Measurements from ENCODE around the gene NDUFB8. TPM values are rescaled to one million over a fixed set of nuclear protein-coding genes. Genes with fewer than 3 reads are reported as not detected.

NDUFB8 gene
- total and polyA plus RNA-seq, 2 experiments from 2014 or later = 123 to 294 TPM

DNA sequence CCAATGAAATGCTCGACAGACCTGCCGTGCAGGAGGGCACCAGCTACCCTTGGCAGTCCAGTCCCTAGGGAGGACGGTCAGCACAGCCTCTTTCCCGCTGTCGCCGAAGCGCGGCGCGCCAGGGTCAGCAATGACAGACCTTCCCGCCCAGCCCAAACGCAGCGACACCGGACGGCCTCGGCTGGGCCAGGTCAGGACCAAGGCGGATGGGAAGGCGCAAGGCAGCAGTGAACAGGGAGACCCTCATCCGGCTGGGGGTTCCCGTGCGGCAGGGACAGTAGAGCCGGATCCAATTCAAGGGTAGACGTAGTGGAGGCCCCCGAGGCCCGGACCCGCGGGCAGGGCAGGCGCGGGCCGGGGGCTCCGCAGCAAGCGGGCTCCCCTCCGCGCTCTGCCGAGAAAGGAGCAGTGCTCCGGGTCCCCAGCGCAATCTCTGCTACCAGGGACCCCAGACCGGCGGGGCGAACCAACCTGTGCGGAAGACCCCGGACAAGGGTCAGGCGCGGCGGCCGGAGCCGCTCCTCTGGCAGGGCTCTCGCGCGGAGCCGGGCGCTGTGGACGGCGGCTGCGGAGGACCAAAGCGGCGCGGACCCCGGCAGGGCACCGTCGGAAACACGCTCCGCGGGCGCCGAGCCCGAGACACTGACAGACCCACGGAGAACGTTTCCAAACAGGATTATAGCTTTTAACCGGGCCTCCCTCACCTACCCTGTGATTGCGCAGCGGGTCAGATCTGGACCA lies 10.2 kb downstream of the NDUFB8 start, which contains the start of gene SEC31B:
SEC31B (minus strand) TSS at position 551 of the 741 bp plus-strand sequence. CDS start 2,909 bp downstream, outside the sequence.
- Histone ChIP-seq H3K79me2 (ENCODE audit: insufficient read depth) (no peaks in the 10 kb centered on the region), H3K9ac (peak within 1 kb of the TSS; percentile 0; the same call in 1 of the 2 replicates), H3K4me1 (ENCODE audit: insufficient read depth) (peaks cover 40% of the 10 kb centered on the region), H3K4me2 (ENCODE audit: unreplicated experiment) (peak within 1 kb of the TSS; percentile 77), H3K27ac (peak within 1 kb of the TSS; percentile 63; the same call in 1 of the 2 replicates), H4K20me1 (ENCODE audit: insufficient read depth) (no peaks in the 10 kb centered on the region), H2AFZ (peak within 1 kb of the TSS; percentile 51), H3K27me3 (replicated peaks; ENCODE audit: insufficient read depth) (no peaks in the 10 kb centered on the region), H3K9me2 (ENCODE audit: insufficient read depth) (no peaks in the 10 kb centered on the region), H3K36me3 (ENCODE audit: low read depth) (peaks cover 7% of the 10 kb centered on the region; the same call in 1 of the 2 replicates), H3K4me3 (peak within 1 kb of the TSS; percentile 52), H3F3A (ENCODE audit: insufficient read depth) (peaks cover 34% of the 10 kb centered on the region), H3K9me3 (ENCODE audit: low read depth) (no peaks in the 10 kb centered on the region)
- 10 to 12% methylated on average over 53 to 56 of the region's 72 CpGs for WGBS, 2 experiments (ENCODE audit: low coverage in 1 of 2, low lambda C conversion rate in 2 of 2, missing lambda C conversion rate in 2 of 2)
- in situ Hi-C loops (cut with MboI) = loop anchor here (10.0 kb wide), 1 partner anchor 175 kb away; the partner anchor contains the start of gene SCD
- peak; percentile 39 for DNase-seq
- TF ChIP-seq EZH2 (IDR thresholded peaks at IDR 0.05; ENCODE audit: insufficient read depth, poor library complexity, severe bottlenecking) = no peak
- no peak for TF ChIP-seq EZH2phosphoT487 (IDR thresholded peaks at IDR 0.05; ENCODE audit: insufficient read depth, low read depth)

DNA sequence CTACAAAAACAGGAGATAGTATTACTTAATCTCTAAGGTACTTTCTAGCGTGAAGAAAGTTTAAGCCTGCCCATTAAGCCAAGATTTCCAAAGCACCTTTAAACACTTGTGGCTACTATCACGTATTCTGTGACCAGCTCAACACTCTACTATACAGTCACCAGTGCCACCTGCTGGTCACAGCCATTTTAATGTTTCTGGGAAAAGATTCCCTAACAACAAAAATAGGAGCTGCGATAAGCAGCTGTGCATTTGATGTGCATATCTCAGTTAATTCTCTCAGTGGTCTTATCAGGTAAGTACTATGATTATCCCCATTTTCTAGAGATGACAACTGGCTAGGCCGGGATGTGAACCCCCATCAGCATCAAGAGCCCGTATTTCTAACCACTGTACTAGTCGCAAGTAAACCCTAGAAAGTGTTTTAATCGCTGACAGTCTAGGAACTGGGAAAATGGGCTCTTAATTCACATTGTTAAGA lies 10.9 kb downstream of the NDUFB8 start:
- Histone ChIP-seq H3K79me2 (ENCODE audit: insufficient read depth) (no peaks in the 10 kb centered on the region), H3K9me3 (ENCODE audit: low read depth) (no peaks in the 10 kb centered on the region), H2AFZ (peak overlapping the region; percentile 51), H3K4me2 (ENCODE audit: unreplicated experiment) (peak overlapping the region; percentile 77), H3K36me3 (ENCODE audit: low read depth) (peaks cover 7% of the 10 kb centered on the region; the same call in 1 of the 2 replicates), H4K20me1 (ENCODE audit: insufficient read depth) (no peaks in the 10 kb centered on the region), H3K27ac (no peak overlapping the region), H3K27me3 (replicated peaks; ENCODE audit: insufficient read depth) (no peaks in the 10 kb centered on the region), H3F3A (ENCODE audit: insufficient read depth) (peaks cover 34% of the 10 kb centered on the region), H3K4me3 (peak overlapping the region; percentile 52), H3K4me1 (ENCODE audit: insufficient read depth) (peaks cover 40% of the 10 kb centered on the region), H3K9ac (peak overlapping the region; percentile 0; the same call in 1 of the 2 replicates), H3K9me2 (ENCODE audit: insufficient read depth) (no peaks in the 10 kb centered on the region)
- WGBS, 2 experiments (ENCODE audit: low coverage in 1 of 2, low lambda C conversion rate in 2 of 2, missing lambda C conversion rate in 2 of 2) = 7 to 11% methylated on average over 7 of the region's 7 CpGs
- in situ Hi-C loops (cut with MboI) = loop anchor here (10.0 kb wide), 1 partner anchor 174 kb away; the partner anchor contains the start of gene SCD
- TF ChIP-seq EZH2 (IDR thresholded peaks at IDR 0.05; ENCODE audit: insufficient read depth, poor library complexity, severe bottlenecking) (no peak), EZH2phosphoT487 (IDR thresholded peaks at IDR 0.05; ENCODE audit: insufficient read depth, low read depth) (no peak)
- DNase-seq = peak; percentile 79

DNA sequence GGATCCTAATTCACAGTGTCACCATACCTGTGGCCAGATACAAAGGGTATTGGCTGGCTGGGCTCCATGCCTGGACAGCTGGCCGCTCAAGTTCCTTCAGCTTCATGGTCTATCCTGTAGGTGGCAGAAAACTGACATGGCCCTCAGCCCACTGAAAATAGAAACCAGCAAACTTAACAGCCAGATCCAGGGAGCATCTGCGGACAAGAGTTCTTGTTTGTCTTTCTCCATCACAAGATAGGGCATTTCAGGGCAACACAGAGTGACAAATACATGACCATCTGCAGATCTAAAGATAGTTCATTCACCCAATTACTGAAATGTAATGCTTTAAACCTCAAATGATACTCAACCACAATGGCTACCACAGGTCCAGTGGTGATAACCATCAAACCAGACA lies 12.8 kb downstream of the NDUFB8 start:
- no peak overlapping the region for H3K4me2 ChIP-seq (ENCODE audit: unreplicated experiment)
- H4K20me1 ChIP-seq (ENCODE audit: insufficient read depth) = no peaks in the 10 kb centered on the region
- no peak overlapping the region for H3K4me3 ChIP-seq
- no peaks in the 10 kb centered on the region for H3K27me3 ChIP-seq (replicated peaks; ENCODE audit: insufficient read depth)
- H2AFZ ChIP-seq = no peak overlapping the region
- no peak overlapping the region for H3K27ac ChIP-seq
- H3K9ac ChIP-seq = no peak overlapping the region
- H3K9me2 ChIP-seq (ENCODE audit: insufficient read depth) = no peaks in the 10 kb centered on the region
- no peak for DNase-seq
- H3K4me1 ChIP-seq (ENCODE audit: insufficient read depth) = peaks cover 28% of the 10 kb centered on the region
- TF ChIP-seq EZH2phosphoT487 (IDR thresholded peaks at IDR 0.05; ENCODE audit: insufficient read depth, low read depth) = no peak
- no peak for TF ChIP-seq EZH2 (IDR thresholded peaks at IDR 0.05; ENCODE audit: insufficient read depth, poor library complexity, severe bottlenecking)
- no peaks in the 10 kb centered on the region for H3K79me2 ChIP-seq (ENCODE audit: insufficient read depth)
- H3K36me3 ChIP-seq (ENCODE audit: low read depth) = no peaks in the 10 kb centered on the region
- H3F3A ChIP-seq (ENCODE audit: insufficient read depth) = peaks cover 20% of the 10 kb centered on the region
- H3K9me3 ChIP-seq (ENCODE audit: low read depth) = no peaks in the 10 kb centered on the region
- in situ Hi-C loops (cut with MboI) = loop anchor here (10.0 kb wide), 1 partner anchor 172 kb away; the partner anchor contains the start of gene SCD
- 69 to 81% methylated on average over 2 of the region's 2 CpGs for WGBS, 2 experiments (ENCODE audit: low coverage in 1 of 2, low lambda C conversion rate in 2 of 2, missing lambda C conversion rate in 2 of 2)

DNA sequence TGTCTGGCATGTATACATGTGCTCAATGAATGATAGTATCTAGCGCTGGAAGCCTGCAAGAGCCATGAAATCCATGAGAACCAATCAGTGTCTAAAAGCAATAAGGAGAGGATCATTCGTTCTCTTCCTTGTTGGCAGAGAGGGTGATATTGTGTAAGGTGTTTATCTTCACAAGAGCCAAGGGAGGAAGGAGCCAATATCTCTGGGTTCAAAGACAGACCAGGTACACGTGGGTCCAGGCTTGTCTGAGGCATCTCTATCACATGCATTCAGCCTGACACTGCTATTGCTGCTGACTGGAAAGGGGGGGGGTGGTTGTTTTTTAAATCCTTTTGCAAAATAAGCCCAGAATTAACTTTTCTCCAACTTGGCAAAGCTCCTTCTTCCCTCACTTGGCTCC lies 14.1 kb downstream of the NDUFB8 start:
- 87 to 91% methylated on average over 3 of the region's 3 CpGs for WGBS, 2 experiments (ENCODE audit: low coverage in 1 of 2, low lambda C conversion rate in 2 of 2, missing lambda C conversion rate in 2 of 2)
- no peak overlapping the region for H3K4me2 ChIP-seq (ENCODE audit: unreplicated experiment)
- peaks cover 7% of the 10 kb centered on the region for H3F3A ChIP-seq (ENCODE audit: insufficient read depth)
- no peak overlapping the region for H2AFZ ChIP-seq
- H4K20me1 ChIP-seq (ENCODE audit: insufficient read depth) = no peaks in the 10 kb centered on the region
- peaks cover 16% of the 10 kb centered on the region for H3K4me1 ChIP-seq (ENCODE audit: insufficient read depth)
- H3K27ac ChIP-seq = no peak overlapping the region
- in situ Hi-C loops (cut with MboI) = loop anchor here (10.0 kb wide), 1 partner anchor 171 kb away; the partner anchor contains the start of gene SCD
- no peaks in the 10 kb centered on the region for H3K79me2 ChIP-seq (ENCODE audit: insufficient read depth)
- no peaks in the 10 kb centered on the region for H3K27me3 ChIP-seq (replicated peaks; ENCODE audit: insufficient read depth)
- no peak overlapping the region for H3K4me3 ChIP-seq
- no peak for DNase-seq
- H3K9me3 ChIP-seq (ENCODE audit: low read depth) = no peaks in the 10 kb centered on the region
- TF ChIP-seq EZH2phosphoT487 (IDR thresholded peaks at IDR 0.05; ENCODE audit: insufficient read depth, low read depth) (no peak), EZH2 (IDR thresholded peaks at IDR 0.05; ENCODE audit: insufficient read depth, poor library complexity, severe bottlenecking) (no peak)
- no peaks in the 10 kb centered on the region for H3K36me3 ChIP-seq (ENCODE audit: low read depth)
- no peak overlapping the region for H3K9ac ChIP-seq
- no peaks in the 10 kb centered on the region for H3K9me2 ChIP-seq (ENCODE audit: insufficient read depth)
